Adrenal gland (tissue), 12 donors: Measurements from ENCODE around the gene NOB1. TPM values are rescaled to one million over a fixed set of nuclear protein-coding genes. Genes with fewer than 3 reads are reported as not detected.

Experiments used
- DNase-seq, 7 donors: peaks; one replicate each; pipeline ENCODE4 v3.0.0-alpha.2; 2019 to 2020
- H3K27ac ChIP-seq, 5 donors: fragments of 200-600 bp; sonication (generic) in 4 of 5; 1 replicate in 3 of 5; 2 replicates in 2 of 5; pipeline versions ENCODE4 v1.5.1 to v1.8.0; 2016 to 2020; ENCODE audit warnings: mild to moderate bottlenecking in 1 of 5
- H3K27me3 ChIP-seq: fragments of 200-600 bp; 2 replicates; pipeline ENCODE4 v1.8.0; 2021
- H3K36me3 ChIP-seq, 2 donors: fragments of 200-600 bp; replicated peaks in 1 of 2; 1 replicate in 1 of 2; 2 replicates in 1 of 2; pipeline versions ENCODE4 v1.5.1 to v1.8.0; 2018 to 2022
- H3K4me1 ChIP-seq, 2 donors: fragments of 200-600 bp; replicated peaks in 1 of 2; 1 replicate in 1 of 2; 2 replicates in 1 of 2; pipeline versions ENCODE4 v1.5.1 to v1.8.0; 2018 to 2021
- H3K4me3 ChIP-seq, 4 donors: fragments of 200-600 bp; sonication (generic) in 3 of 4; one replicate each; pipeline ENCODE4 v1.5.1; 2016 to 2018
- H3K9me3 ChIP-seq, 3 donors: fragments of 200-600 bp; sonication (generic) in 1 of 3; replicated peaks in 1 of 3; 1 replicate in 2 of 3; 2 replicates in 1 of 3; pipeline versions ENCODE4 v1.5.1 to v1.8.0; 2016 to 2021
- POLR2A ChIP-seq, 2 donors: fragments of 450-650 bp; IDR thresholded peaks; one replicate each; pipeline ENCODE4 v1.6.1; 2017; ENCODE audit warnings: antibody characterized with exemption in 2 of 2, mild to moderate bottlenecking in 2 of 2, moderate library complexity in 1 of 2
- WGBS, 4 donors: extraction: QIAGEN DNeasy Blood & Tissue Kit in 2 of 4; methylation state at CpG; one replicate each; pipeline versions ENCODE4 v1.1.5 to v1.1.7; 2013 to 2017; 5-methylcytosine and 5-hydroxymethylcytosine counted together
- intact Hi-C, 2 donors: fragments of 100-400 bp; cut with DNase I; formaldehyde crosslinking; loops; one replicate each; pipeline versions ENCODE4 v1.14.1 to v1.15.0; 2022 to 2023
- polyA plus RNA-seq, 3 donors: library from polyadenylated mRNA; stranded (reverse); fragments of 200-250 nt in 2 of 3; fragments of 350-450 nt in 1 of 3; fragmentation: Illumina TruSeq in 1 of 3; extraction: RNeasy Lipid Tissue Mini Kit (QIAGEN cat#74804) in 1 of 3; gene quantifications; one replicate each; pipeline ENCODE4 v1.2.3, GENCODE V29; 2013 to 2014
- small RNA-seq, 2 donors: library from RNA; depleted of rRNA; stranded (forward); fragments of <200 nt; gene quantifications; one replicate each; pipeline ENCODE3, GENCODE V24; 2016
- total RNA-seq, 9 donors: library from RNA; depleted of rRNA in 4 of 9; stranded (reverse); fragments of >200 nt in 4 of 9; fragments of 120-200 nt in 1 of 9; fragmentation: NEBNext Ultra II Directional in 1 of 9; extraction: Animal tissue kit (Norgen Biotek cat#: 25700) in 1 of 9; gene quantifications; one replicate each; pipeline versions ENCODE4 v1.1.0 to v1.2.4, GENCODE V29; 2013 to 2023
- TF ChIP-seq, protein P1 (sequence below), 6 experiments: fragments of 450-650 bp in 4 of 6; fragments of 200-600 bp in 2 of 6; sonication (generic) in 1 of 6; IDR thresholded peaks; 1 replicate in 5 of 6; 2 replicates in 1 of 6; pipeline versions ENCODE4 v1.5.1 to v1.8.0; 2016 to 2021; ENCODE audit warnings: antibody characterized with exemption in 6 of 6, mild to moderate bottlenecking in 2 of 6, moderate library complexity in 1 of 6
- donor health status: healthy with polysubstance abuse.
- donor health status: Bipolar disorder and iron deficiency.
- donor health status: DM: yes; HTN: yes; CAD: no.
- donor health status: DM: no; HTN: no; CAD: no.
- donor health status: DM: no; HTN: no; CAD: no.
- donor health status: DM: yes; HTN: yes; CAD: no.

NOB1 gene
- total and polyA plus RNA-seq, 12 donors, result 26.9 to 98.4 (median 70.4) TPM

- intact Hi-C loops, result no loop called here
- 90 to 97% (median 93%) methylated on average over 3 of the region's 3 CpGs for WGBS, 4 donors
- Histone ChIP-seq H3K9me3 (no peaks in the 10 kb centered on the region), H3K4me3 (no peak overlapping the region), H3K4me1 (peaks cover 0 to 6% of the 10 kb centered on the region in 2 donors), H3K36me3 (peaks cover 0 to 48% of the 10 kb centered on the region in 2 donors), H3K27ac (no peak overlapping the region), H3K27me3 (no peaks in the 10 kb centered on the region)
- no peak for DNase-seq
- TF ChIP-seq, protein P1, sequence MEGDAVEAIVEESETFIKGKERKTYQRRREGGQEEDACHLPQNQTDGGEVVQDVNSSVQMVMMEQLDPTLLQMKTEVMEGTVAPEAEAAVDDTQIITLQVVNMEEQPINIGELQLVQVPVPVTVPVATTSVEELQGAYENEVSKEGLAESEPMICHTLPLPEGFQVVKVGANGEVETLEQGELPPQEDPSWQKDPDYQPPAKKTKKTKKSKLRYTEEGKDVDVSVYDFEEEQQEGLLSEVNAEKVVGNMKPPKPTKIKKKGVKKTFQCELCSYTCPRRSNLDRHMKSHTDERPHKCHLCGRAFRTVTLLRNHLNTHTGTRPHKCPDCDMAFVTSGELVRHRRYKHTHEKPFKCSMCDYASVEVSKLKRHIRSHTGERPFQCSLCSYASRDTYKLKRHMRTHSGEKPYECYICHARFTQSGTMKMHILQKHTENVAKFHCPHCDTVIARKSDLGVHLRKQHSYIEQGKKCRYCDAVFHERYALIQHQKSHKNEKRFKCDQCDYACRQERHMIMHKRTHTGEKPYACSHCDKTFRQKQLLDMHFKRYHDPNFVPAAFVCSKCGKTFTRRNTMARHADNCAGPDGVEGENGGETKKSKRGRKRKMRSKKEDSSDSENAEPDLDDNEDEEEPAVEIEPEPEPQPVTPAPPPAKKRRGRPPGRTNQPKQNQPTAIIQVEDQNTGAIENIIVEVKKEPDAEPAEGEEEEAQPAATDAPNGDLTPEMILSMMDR (IDR thresholded peaks at IDR 0.05), result no peak
- TF ChIP-seq POLR2A (IDR thresholded peaks at IDR 0.05), result no peak
Observed at GRCh38 chr16:69698404-69698803, 56.3 kb downstream of the NOB1 start.

DNA sequence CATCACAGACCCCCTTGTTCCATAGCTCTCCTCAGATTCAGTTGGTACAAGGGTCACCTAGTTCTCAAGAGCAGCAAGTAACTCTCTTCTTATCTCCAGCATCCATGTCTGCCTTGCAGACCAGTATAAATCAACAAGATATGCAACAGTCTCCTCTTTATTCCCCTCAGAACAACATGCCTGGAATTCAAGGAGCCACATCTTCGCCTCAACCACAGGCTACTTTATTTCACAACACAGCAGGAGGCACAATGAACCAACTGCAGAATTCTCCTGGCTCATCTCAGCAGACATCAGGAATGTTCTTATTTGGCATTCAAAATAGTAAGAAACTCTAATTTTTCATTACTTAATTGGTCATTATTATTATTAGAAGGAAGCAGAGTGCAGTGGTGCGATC lies 60.8 kb downstream of the NOB1 start:
- no peak for TF ChIP-seq POLR2A (IDR thresholded peaks at IDR 0.05)
- TF ChIP-seq, protein P1 (IDR thresholded peaks at IDR 0.05), result no peak
- H3K9me3 ChIP-seq, result no peaks in the 10 kb centered on the region
- H3K27ac ChIP-seq, result no peak overlapping the region
- peaks cover 0 to 69% of the 10 kb centered on the region in 2 donors for H3K36me3 ChIP-seq
- intact Hi-C loops, result no loop called here
- H3K27me3 ChIP-seq, result no peaks in the 10 kb centered on the region
- no peak for DNase-seq
- H3K4me1 ChIP-seq, result no peaks in the 10 kb centered on the region
- 91 to 100% (median 97%) methylated on average over 2 of the region's 2 CpGs for WGBS, 4 donors
- H3K4me3 ChIP-seq, result no peak overlapping the region

- WGBS, 4 donors, result 57 to 79% (median 76%) methylated on average over 4 of the region's 4 CpGs
- peak overlapping the region in 2 of 5 donors; percentile 12 to 43 for H3K27ac ChIP-seq
Observed at GRCh38 chr16:69691980-69692911, 62.5 kb downstream of the NOB1 start.

More at GRCh38 chr16:69691980-69692911, 62.5 kb downstream of the NOB1 start:
- Histone ChIP-seq H3K36me3 (peaks cover 0 to 65% of the 10 kb centered on the region in 2 donors), H3K9me3 (no peaks in the 10 kb centered on the region), H3K27me3 (no peaks in the 10 kb centered on the region), H3K4me1 (no peaks in the 10 kb centered on the region), H3K4me3 (no peak overlapping the region)
- intact Hi-C loops, result no loop called here
- DNase-seq, result peak in 2 of 7 donors; percentile 16 to 42
- TF ChIP-seq, protein P1 (IDR thresholded peaks at IDR 0.05), result no peak
- TF ChIP-seq POLR2A (IDR thresholded peaks at IDR 0.05), result no peak

Small RNA genes lying within 50 kb of the gene (small RNA-seq; reads per million reads assigned to genes)
- 0 reads per million in 2 donors for gene RF00091

Other genes starting within 250 kb of the NOB1 start
- 10 to 100 TPM; 39.3 to 79.4 (median 54.4) TPM for gene NFAT5, start 189.0 kb downstream of the NOB1 start, total RNA-seq
- gene NFAT5, start 189.0 kb downstream of the NOB1 start, polyA plus RNA-seq, result 10 to 100 TPM in 1 of 3 donors, 1 to 10 TPM in 2; 1.9 to 21.9 (median 9.6) TPM
- gene NQO1, start 28.4 kb downstream of the NOB1 start, total RNA-seq, result 100 to 1,000 TPM in 4 of 9 donors, 10 to 100 TPM in 5; 52.1 to 226 (median 93.5) TPM
- 100 to 1,000 TPM in 2 of 3 donors, 10 to 100 TPM in 1; 22.0 to 171 (median 102) TPM for gene NQO1, start 28.4 kb downstream of the NOB1 start, polyA plus RNA-seq
- 10 to 100 TPM; 40.5 to 99.8 (median 77.7) TPM for gene WWP2, start 7.4 kb upstream of the NOB1 start, total RNA-seq
- gene WWP2, start 7.4 kb upstream of the NOB1 start, polyA plus RNA-seq, result 10 to 100 TPM; 28.3 to 45.7 (median 31.6) TPM
- gene CLEC18A, start 196.4 kb upstream of the NOB1 start, total RNA-seq, result 1 to 10 TPM; 1.0 to 8.0 (median 2.8) TPM
- 1 to 10 TPM; 1.2 to 3.9 (median 2.9) TPM for gene CLEC18A, start 196.4 kb upstream of the NOB1 start, polyA plus RNA-seq